ENCODE data around the gene CCDC86.

CCDC86 gene

GRCh38 chr11:60838132-60838531 is 3.8 kb upstream of the CCDC86 start:
- no peak for TF ChIP-seq BACH2 (CRISPR knock-in tag; IDR thresholded peaks at IDR 0.05; ENCODE audit: borderline replicate concordance)
- TF ChIP-seq CREB5 (CRISPR knock-in tag; IDR thresholded peaks at IDR 0.05; ENCODE audit: low read depth): no peak
- TF ChIP-seq RARB (CRISPR knock-in tag; IDR thresholded peaks at IDR 0.05): no peak
- TF ChIP-seq ZFP3 (CRISPR knock-in tag; IDR thresholded peaks at IDR 0.05): no peak
- no peak for TF ChIP-seq PPARA (CRISPR knock-in tag; IDR thresholded peaks at IDR 0.05; ENCODE audit: borderline replicate concordance)
- TF ChIP-seq ZNF8 (CRISPR knock-in tag; IDR thresholded peaks at IDR 0.05): no peak
- no peak for TF ChIP-seq ZNF565 (CRISPR knock-in tag; conservative IDR thresholded peaks at IDR 0.05; ENCODE audit: low read depth)
- TF ChIP-seq ARNTL (CRISPR knock-in tag; IDR thresholded peaks at IDR 0.05; ENCODE audit: borderline replicate concordance, low read depth): no peak
- ATAC-seq: no peak

- ATAC-seq: no peak
Observed at GRCh38 chr11:60840470-60841430, 1.2 kb upstream of the CCDC86 start.

GRCh38 chr11:60842668-60843600 is 1.0 kb downstream of the CCDC86 start:
- peak; percentile 9 for ATAC-seq
- TF ChIP-seq ARNTL (CRISPR knock-in tag; IDR thresholded peaks at IDR 0.05; ENCODE audit: borderline replicate concordance, low read depth) (no peak), CSDC2 (CRISPR knock-in tag; IDR thresholded peaks at IDR 0.05) (no peak), ZNF8 (CRISPR knock-in tag; IDR thresholded peaks at IDR 0.05) (no peak), PPARA (CRISPR knock-in tag; IDR thresholded peaks at IDR 0.05; ENCODE audit: borderline replicate concordance) (no peak), RARB (CRISPR knock-in tag; IDR thresholded peaks at IDR 0.05) (no peak), SNAI2 (CRISPR knock-in tag; IDR thresholded peaks at IDR 0.05) (no peak), TOX (CRISPR knock-in tag; IDR thresholded peaks at IDR 0.05; ENCODE audit: borderline replicate concordance) (no peak), ZFP30 (CRISPR knock-in tag; IDR thresholded peaks at IDR 0.05) (no peak), CREB5 (CRISPR knock-in tag; IDR thresholded peaks at IDR 0.05; ENCODE audit: low read depth) (no peak), ZC3H10 (CRISPR knock-in tag; IDR thresholded peaks at IDR 0.05) (no peak), OSR1 (CRISPR knock-in tag; IDR thresholded peaks at IDR 0.05) (no peak), CSRNP3 (CRISPR knock-in tag; IDR thresholded peaks at IDR 0.05) (no peak)
- TF ChIP-seq, protein P1, sequence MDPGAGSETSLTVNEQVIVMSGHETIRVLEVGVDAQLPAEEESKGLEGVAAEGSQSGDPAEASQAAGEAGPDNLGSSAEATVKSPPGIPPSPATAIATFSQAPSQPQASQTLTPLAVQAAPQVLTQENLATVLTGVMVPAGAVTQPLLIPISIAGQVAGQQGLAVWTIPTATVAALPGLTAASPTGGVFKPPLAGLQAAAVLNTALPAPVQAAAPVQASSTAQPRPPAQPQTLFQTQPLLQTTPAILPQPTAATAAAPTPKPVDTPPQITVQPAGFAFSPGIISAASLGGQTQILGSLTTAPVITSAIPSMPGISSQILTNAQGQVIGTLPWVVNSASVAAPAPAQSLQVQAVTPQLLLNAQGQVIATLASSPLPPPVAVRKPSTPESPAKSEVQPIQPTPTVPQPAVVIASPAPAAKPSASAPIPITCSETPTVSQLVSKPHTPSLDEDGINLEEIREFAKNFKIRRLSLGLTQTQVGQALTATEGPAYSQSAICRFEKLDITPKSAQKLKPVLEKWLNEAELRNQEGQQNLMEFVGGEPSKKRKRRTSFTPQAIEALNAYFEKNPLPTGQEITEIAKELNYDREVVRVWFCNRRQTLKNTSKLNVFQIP (CRISPR knock-in tag; IDR thresholded peaks at IDR 0.05; ENCODE audit: borderline replicate concordance, low read depth): no peak

More at GRCh38 chr11:60840470-60841430, 1.2 kb upstream of the CCDC86 start:
- no peak for TF ChIP-seq CREB5 (CRISPR knock-in tag; IDR thresholded peaks at IDR 0.05; ENCODE audit: low read depth)
- no peak for TF ChIP-seq ISL1 (CRISPR knock-in tag; IDR thresholded peaks at IDR 0.05)
- TF ChIP-seq PATZ1 (CRISPR knock-in tag; IDR thresholded peaks at IDR 0.05; ENCODE audit: borderline replicate concordance): no peak
- no peak for TF ChIP-seq TOX (CRISPR knock-in tag; IDR thresholded peaks at IDR 0.05; ENCODE audit: borderline replicate concordance)
- no peak for TF ChIP-seq PPARA (CRISPR knock-in tag; IDR thresholded peaks at IDR 0.05; ENCODE audit: borderline replicate concordance)
- TF ChIP-seq CSDC2 (CRISPR knock-in tag; IDR thresholded peaks at IDR 0.05): no peak
- TF ChIP-seq, protein P1 (CRISPR knock-in tag; IDR thresholded peaks at IDR 0.05; ENCODE audit: borderline replicate concordance, low read depth): no peak
- no peak for TF ChIP-seq ZC3H10 (CRISPR knock-in tag; IDR thresholded peaks at IDR 0.05)
